ENCODE results near the gene DNAH11. TPM values are rescaled to one million over a fixed set of nuclear protein-coding genes. Genes with fewer than 3 reads are reported as not detected.

DNAH11 gene
- total RNA-seq, 1 experiment from 2014 or later: 1.6 TPM

GRCh38 chr7:21702303-21702702, 159.5 kb downstream of the DNAH11 start:
- Histone ChIP-seq H3K9me2 (replicated peaks; ENCODE audit: low read length) (no peaks in the 10 kb centered on the region), H3K27ac (ENCODE audit: low read length) (no peak overlapping the region), H3K36me3 (ENCODE audit: low read depth, low read length) (no peaks in the 10 kb centered on the region), H3K27me3 (ENCODE audit: low read length) (peaks cover 4% of the 10 kb centered on the region), H3K9ac (ENCODE audit: low read length) (no peak overlapping the region), H3K4me1 (ENCODE audit: insufficient read depth, low read length) (no peaks in the 10 kb centered on the region), H2AFZ (ENCODE audit: low read length) (no peak overlapping the region), H3K79me2 (ENCODE audit: low read length) (no peaks in the 10 kb centered on the region), H3K9me3 (ENCODE audit: low read length) (no peaks in the 10 kb centered on the region), H4K20me1 (ENCODE audit: low read length) (no peaks in the 10 kb centered on the region), H3F3A (ENCODE audit: low read length, unreplicated experiment) (no peaks in the 10 kb centered on the region), H3K4me3 (ENCODE audit: low read length) (no peak overlapping the region), H3K4me2 (ENCODE audit: low read length) (no peak overlapping the region)
- ATAC-seq (no peak), DNase-seq (no peak)
- POLR2A ChIA-PET (ENCODE audit: unreplicated experiment): no interaction called here
- no peak for TF ChIP-seq EZH2phosphoT487 (IDR thresholded peaks at IDR 0.05; ENCODE audit: borderline replicate concordance, low read length)
- no peak for TF ChIP-seq EZH2 (IDR thresholded peaks at IDR 0.05; ENCODE audit: low read length, unreplicated experiment)
- no peak for TF ChIP-seq CTCF (conservative IDR thresholded peaks at IDR 0.05; ENCODE audit: low read depth, low read length)
- no TSS peak for BruUV-seq (replicated peaks)
- intact Hi-C loops (cut with micrococcal nuclease): no loop called here
- CTCF ChIA-PET: no interaction called here

DNA sequence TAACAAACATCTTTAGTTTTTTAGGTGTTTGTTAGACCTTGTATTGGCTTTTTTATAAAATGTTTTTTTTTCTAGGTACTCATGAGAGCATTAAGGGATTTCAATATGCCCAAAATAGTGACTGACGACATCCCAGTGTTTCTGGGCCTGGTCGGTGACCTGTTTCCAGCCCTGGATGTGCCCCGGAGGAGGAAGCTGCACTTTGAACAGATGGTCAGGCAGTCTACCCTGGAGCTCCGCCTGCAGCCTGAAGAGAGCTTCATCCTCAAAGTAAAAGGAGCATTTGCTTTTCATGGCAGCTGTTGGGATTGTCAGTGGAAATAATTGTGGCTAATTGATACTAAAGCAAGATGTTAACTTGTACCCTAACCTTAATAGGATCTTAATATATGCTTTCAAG, 161.5 kb downstream of the DNAH11 start:
- Histone ChIP-seq H3K4me1 (ENCODE audit: insufficient read depth, low read length) (no peaks in the 10 kb centered on the region), H3F3A (ENCODE audit: low read length, unreplicated experiment) (no peaks in the 10 kb centered on the region), H3K9ac (ENCODE audit: low read length) (no peak overlapping the region), H3K27me3 (ENCODE audit: low read length) (peaks cover 5% of the 10 kb centered on the region), H4K20me1 (ENCODE audit: low read length) (no peaks in the 10 kb centered on the region), H3K27ac (ENCODE audit: low read length) (no peak overlapping the region), H2AFZ (ENCODE audit: low read length) (no peak overlapping the region), H3K9me2 (replicated peaks; ENCODE audit: low read length) (no peaks in the 10 kb centered on the region), H3K36me3 (ENCODE audit: low read depth, low read length) (no peaks in the 10 kb centered on the region), H3K4me3 (ENCODE audit: low read length) (no peak overlapping the region), H3K79me2 (ENCODE audit: low read length) (no peaks in the 10 kb centered on the region), H3K4me2 (ENCODE audit: low read length) (no peak overlapping the region), H3K9me3 (ENCODE audit: low read length) (no peaks in the 10 kb centered on the region)
- no peak for ATAC-seq
- POLR2A ChIA-PET (ENCODE audit: unreplicated experiment): no interaction called here
- no peak for TF ChIP-seq CTCF (conservative IDR thresholded peaks at IDR 0.05; ENCODE audit: low read depth, low read length)
- TF ChIP-seq EZH2phosphoT487 (IDR thresholded peaks at IDR 0.05; ENCODE audit: borderline replicate concordance, low read length): no peak
- TF ChIP-seq EZH2 (IDR thresholded peaks at IDR 0.05; ENCODE audit: low read length, unreplicated experiment): no peak
- no TSS peak for BruUV-seq (replicated peaks)
- CTCF ChIA-PET: no interaction called here
- DNase-seq: no peak
- intact Hi-C loops (cut with micrococcal nuclease): no loop called here

GRCh38 chr7:21706131-21706530, 163.3 kb downstream of the DNAH11 start:
- Histone ChIP-seq H3K4me2 (ENCODE audit: low read length) (no peak overlapping the region), H4K20me1 (ENCODE audit: low read length) (no peaks in the 10 kb centered on the region), H3K27me3 (ENCODE audit: low read length) (peaks cover 14% of the 10 kb centered on the region), H3K9me3 (ENCODE audit: low read length) (no peaks in the 10 kb centered on the region), H3F3A (ENCODE audit: low read length, unreplicated experiment) (no peaks in the 10 kb centered on the region), H3K36me3 (ENCODE audit: low read depth, low read length) (no peaks in the 10 kb centered on the region), H3K79me2 (ENCODE audit: low read length) (no peaks in the 10 kb centered on the region), H2AFZ (ENCODE audit: low read length) (no peak overlapping the region), H3K9me2 (replicated peaks; ENCODE audit: low read length) (no peaks in the 10 kb centered on the region), H3K27ac (ENCODE audit: low read length) (no peak overlapping the region), H3K4me3 (ENCODE audit: low read length) (no peak overlapping the region), H3K4me1 (ENCODE audit: insufficient read depth, low read length) (no peaks in the 10 kb centered on the region), H3K9ac (ENCODE audit: low read length) (no peak overlapping the region)
- intact Hi-C loops (cut with micrococcal nuclease): no loop called here
- ChIA-PET CTCF (no interaction called here), POLR2A (ENCODE audit: unreplicated experiment) (no interaction called here)
- DNase-seq (no peak), ATAC-seq (no peak)
- TF ChIP-seq EZH2phosphoT487 (IDR thresholded peaks at IDR 0.05; ENCODE audit: borderline replicate concordance, low read length) (no peak), EZH2 (IDR thresholded peaks at IDR 0.05; ENCODE audit: low read length, unreplicated experiment) (no peak), CTCF (conservative IDR thresholded peaks at IDR 0.05; ENCODE audit: low read depth, low read length) (no peak)
- BruUV-seq (replicated peaks): no TSS peak

Data from PC-3 (cell line).